Measurements from ENCODE around the gene PTPN7. TPM values are rescaled to one million over a fixed set of nuclear protein-coding genes. Genes with fewer than 3 reads are reported as not detected.

The PTPN7 gene
- total and polyA plus RNA-seq, 2 donors (not counting 3 experiments of a cell fraction or from before 2014, with no cell fraction given) = 0.86 to 1.8 TPM

GRCh38 chr1:202163281-202164270 lies 3.2 kb upstream of the PTPN7 start:
- DNase-seq (ENCODE audit: low read depth, low spot score) (no peak), FAIRE-seq (no peak)
- no peak overlapping the region for H3K4me3 ChIP-seq (replicated peaks in 1 of 3; ENCODE audit: insufficient read depth in 1 of 3, low read depth in 1 of 3, low read length in 3 of 3)
- H3K9me1 ChIP-seq (replicated peaks; ENCODE audit: control insufficient read depth, extremely low read depth, insufficient read depth, low read length) = no peaks in the 10 kb centered on the region
- no peaks in the 10 kb centered on the region for H3K36me3 ChIP-seq (ENCODE audit: control insufficient read depth in 2 of 2, extremely low read depth in 1 of 2, insufficient read depth in 2 of 2, low read length in 2 of 2)
- POLR2A ChIA-PET = no interaction called here
- no peaks in the 10 kb centered on the region for H4K20me1 ChIP-seq (replicated peaks; ENCODE audit: control insufficient read depth, extremely low read depth, insufficient read depth, low read length)
- CTCF ChIA-PET = interaction anchor here (1.4 to 1.7 kb wide), 3 partner anchors 9 to 25 kb away, joined by 4 to 8 read pairs (median 6); no protein-coding TSS in a partner anchor
- H3K4me1 ChIP-seq (ENCODE audit: control insufficient read depth, extremely low read depth, insufficient read depth, low read length) = peaks cover 7% of the 10 kb centered on the region
- no TSS peak for BruUV-seq (replicated peaks)
- no peaks in the 10 kb centered on the region for H3K9me3 ChIP-seq (replicated peaks; ENCODE audit: control insufficient read depth, insufficient read depth, low read length)
- no peak overlapping the region for H3K27ac ChIP-seq (ENCODE audit: insufficient read depth, low read depth, low read length)
- intact Hi-C loops (cut with micrococcal nuclease) = no loop called here
- no peak overlapping the region for H3K9ac ChIP-seq (replicated peaks; ENCODE audit: extremely low read depth, insufficient read depth, low read length)
- no peak overlapping the region for H3K4me2 ChIP-seq (ENCODE audit: insufficient read depth, low read length)
- TF ChIP-seq, protein P1, sequence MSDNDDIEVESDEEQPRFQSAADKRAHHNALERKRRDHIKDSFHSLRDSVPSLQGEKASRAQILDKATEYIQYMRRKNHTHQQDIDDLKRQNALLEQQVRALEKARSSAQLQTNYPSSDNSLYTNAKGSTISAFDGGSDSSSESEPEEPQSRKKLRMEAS (IDR thresholded peaks at IDR 0.05; ENCODE audit: insufficient read depth, insufficient read length) = no peak
- TF ChIP-seq EZH2 (IDR thresholded peaks at IDR 0.05; ENCODE audit: borderline replicate concordance, low read depth, low read length, severe bottlenecking) (no peak), POLR2AphosphoS5 (IDR thresholded peaks at IDR 0.05; ENCODE audit: insufficient read depth, low read depth, low read length) (no peak), MYC (IDR thresholded peaks at IDR 0.05; ENCODE audit: low read depth, low read length) (no peak)
- dilution Hi-C loops (cut with MboI; ENCODE audit: extremely low pct_ligation_motif_present, low sequenced_read_pairs) = no loop called here
- H3K27me3 ChIP-seq (ENCODE audit: control insufficient read depth in 2 of 2, insufficient read depth in 2 of 2, low read length in 2 of 2) = no peaks in the 10 kb centered on the region
- H3K79me2 ChIP-seq (ENCODE audit: control insufficient read depth, insufficient read depth, low read length) = no peaks in the 10 kb centered on the region
- H2AFZ ChIP-seq (ENCODE audit: low read depth, low read length) = no peak overlapping the region

Data from endothelial cell of umbilical vein (primary cell).